CD14-positive monocyte (primary cell): ENCODE data around the gene MRTFA. TPM values are rescaled to one million over a fixed set of nuclear protein-coding genes. Genes with fewer than 3 reads are reported as not detected.

Experiments used
- DNase-seq, 3 donors: peaks; one replicate each; pipeline ENCODE4 v3.0.0-alpha.2; 2011 to 2022
- H2AFZ ChIP-seq: 2 replicates; pipeline ENCODE4 v1.6.0; 2012; ENCODE audit warnings: mild to moderate bottlenecking, low read depth, low read length, inconsistent platforms; ENCODE audit not compliant: insufficient read depth, poor library complexity, severe bottlenecking
- H3K27ac ChIP-seq, 2 donors: 1 replicate in 1 of 2; 2 replicates in 1 of 2; pipeline ENCODE4 v1.5.1; 2012 to 2013; ENCODE audit warnings: low read length in 2 of 2, control low read depth in 1 of 2, inconsistent platforms in 1 of 2, low read depth in 1 of 2, mild to moderate bottlenecking in 1 of 2
- H3K27me3 ChIP-seq, 2 donors: one replicate each; pipeline versions ENCODE4 v1.6.0 to v1.6.1; 2011 to 2013; ENCODE audit warnings: low read length in 2 of 2; ENCODE audit not compliant: control insufficient read depth in 2 of 2, insufficient read depth in 2 of 2
- H3K36me3 ChIP-seq, 2 donors: replicated peaks in 1 of 2; 1 replicate in 1 of 2; 2 replicates in 1 of 2; pipeline versions ENCODE4 v1.5.1 to v1.6.1; 2012 to 2013; ENCODE audit warnings: low read length in 2 of 2, control low read depth in 1 of 2, inconsistent platforms in 1 of 2, mild to moderate bottlenecking in 1 of 2; ENCODE audit not compliant: insufficient read depth in 2 of 2, control insufficient read depth in 1 of 2
- H3K4me1 ChIP-seq, 2 donors: 1 replicate in 1 of 2; 2 replicates in 1 of 2; pipeline versions ENCODE4 v1.5.1 to v1.6.1; 2012 to 2013; ENCODE audit warnings: low read length in 2 of 2, control low read depth in 1 of 2, inconsistent platforms in 1 of 2, mild to moderate bottlenecking in 1 of 2, moderate library complexity in 1 of 2; ENCODE audit not compliant: insufficient read depth in 2 of 2, control insufficient read depth in 1 of 2
- H3K4me2 ChIP-seq: replicated peaks from 2 replicates; pipeline ENCODE3; 2012; ENCODE audit warnings: low read length, moderate library complexity, mild to moderate bottlenecking; ENCODE audit not compliant: poor library complexity, severe bottlenecking; ENCODE audit errors: extremely low read depth
- H3K4me3 ChIP-seq, 3 experiments: fragments of 200-600 bp in 1 of 3; sonication (generic) in 1 of 3; replicated peaks in 1 of 3; 1 replicate in 2 of 3; 2 replicates in 1 of 3; pipeline ENCODE4 v1.5.1; 2011 to 2013; ENCODE audit warnings: low read length in 3 of 3, mild to moderate bottlenecking in 3 of 3, control low read depth in 2 of 3, low read depth in 2 of 3, inconsistent platforms in 1 of 3, moderate library complexity in 1 of 3
- H3K79me2 ChIP-seq: 2 replicates; pipeline ENCODE4 v1.6.0; 2012; ENCODE audit warnings: mild to moderate bottlenecking, control low read depth, inconsistent platforms, low read length, moderate library complexity; ENCODE audit not compliant: insufficient read depth
- H3K9ac ChIP-seq: 2 replicates; pipeline ENCODE4 v1.6.0; 2017; ENCODE audit warnings: low read length, mild to moderate bottlenecking; ENCODE audit not compliant: insufficient read depth, poor library complexity, severe bottlenecking
- H3K9me3 ChIP-seq, 2 donors: replicated peaks in 1 of 2; 1 replicate in 1 of 2; 2 replicates in 1 of 2; pipeline versions ENCODE4 v1.5.1 to v1.6.1; 2012 to 2013; ENCODE audit warnings: low read length in 2 of 2, control low read depth in 1 of 2; ENCODE audit not compliant: control insufficient read depth in 1 of 2, insufficient read depth in 1 of 2
- H4K20me1 ChIP-seq: 2 replicates; pipeline ENCODE4 v1.6.0; 2012; ENCODE audit warnings: mild to moderate bottlenecking, low read length, control low read depth, moderate library complexity; ENCODE audit not compliant: insufficient read depth
- H3K27ac Mint-ChIP-seq, 7 donors: one replicate each; pipeline ENCODE4 v1.8.0; 2020; ENCODE audit warnings: mild to moderate bottlenecking in 7 of 7, mixed read lengths in 7 of 7, moderate library complexity in 6 of 7, inconsistent platforms in 2 of 7
- H3K27me3 Mint-ChIP-seq, 3 donors: one replicate each; pipeline ENCODE4 v1.8.0; 2021 to 2022; ENCODE audit warnings: low read depth in 3 of 3, mild to moderate bottlenecking in 3 of 3, mixed read lengths in 3 of 3, moderate library complexity in 3 of 3, inconsistent platforms in 1 of 3
- H3K36me3 Mint-ChIP-seq, 2 donors: one replicate each; pipeline ENCODE4 v1.8.0; 2020; ENCODE audit warnings: mixed read lengths in 2 of 2, inconsistent platforms in 1 of 2, mild to moderate bottlenecking in 1 of 2
- H3K4me1 Mint-ChIP-seq: one replicate; pipeline ENCODE4 v1.8.0; 2020; ENCODE audit warnings: mild to moderate bottlenecking, mixed read lengths
- H3K4me3 Mint-ChIP-seq, 2 donors: one replicate each; pipeline ENCODE4 v1.8.0; 2020; ENCODE audit warnings: mild to moderate bottlenecking in 2 of 2, mixed read lengths in 2 of 2, moderate library complexity in 1 of 2
- H3K9me3 Mint-ChIP-seq, 7 donors: one replicate each; pipeline ENCODE4 v1.8.0; 2020 to 2022; ENCODE audit warnings: mixed read lengths in 7 of 7, mild to moderate bottlenecking in 6 of 7, moderate library complexity in 6 of 7, inconsistent platforms in 2 of 7
- CTCF ChIP-seq: fragments of 200-600 bp; IDR thresholded peaks from one replicate; pipeline ENCODE4 v1.8.0; 2022; ENCODE audit warnings: antibody characterized with exemption, mild to moderate bottlenecking
- WGBS: methylation state at CpG from one replicate; pipeline ENCODE4 v1.1.5; 2013; ENCODE audit warnings: missing lambda C conversion rate; ENCODE audit not compliant: insufficient coverage; 5-methylcytosine and 5-hydroxymethylcytosine counted together
- intact Hi-C, 2 donors: fragments of 100-400 bp; cut with micrococcal nuclease; formaldehyde crosslinking; loops; one replicate each; pipeline versions ENCODE4 v1.15.0 to v1.15.1; 2023
- polyA plus RNA-seq, 3 donors: library from polyadenylated mRNA; depleted of rRNA in 1 of 3; unstranded in 2 of 3; stranded (reverse) in 1 of 3; fragments of 300-500 nt in 2 of 3; fragments of >200 nt in 1 of 3; fragmentation: Illumina TruSeq in 2 of 3; gene quantifications; 1 replicate in 2 of 3; 2 replicates in 1 of 3; pipeline ENCODE4 v1.2.3, GENCODE V29; 2012 to 2021

The MRTFA gene
- polyA plus RNA-seq, 3 donors, result 14.1 to 33.8 (median 18.9) TPM

DNA sequence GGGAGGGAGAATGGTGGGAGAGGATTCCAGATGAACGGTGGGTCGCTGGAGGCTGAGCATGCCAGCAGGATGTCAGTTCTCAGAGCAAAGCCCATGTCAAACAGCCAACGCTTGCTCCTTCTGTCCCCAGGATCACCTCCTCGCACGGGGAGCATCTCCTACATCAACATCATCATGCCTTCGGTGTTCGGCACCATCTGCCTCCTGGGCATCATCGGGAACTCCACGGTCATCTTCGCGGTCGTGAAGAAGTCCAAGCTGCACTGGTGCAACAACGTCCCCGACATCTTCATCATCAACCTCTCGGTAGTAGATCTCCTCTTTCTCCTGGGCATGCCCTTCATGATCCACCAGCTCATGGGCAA is 44.3 kb upstream of the MRTFA start:
- Mint-ChIP-seq H3K4me1 (peaks cover 14% of the 10 kb centered on the region), H3K27me3 (peaks cover 29 to 31% (median 30%) of the 10 kb centered on the region in 3 donors), H3K4me3 (peak overlapping the region in 1 of 2 donors; percentile 17), H3K36me3 (no peaks in the 10 kb centered on the region), H3K27ac (peak overlapping the region in 3 of 7 donors; percentile 3 to 42 (median 19)), H3K9me3 (no peaks in the 10 kb centered on the region)
- Histone ChIP-seq H3K4me1 (peaks cover 4 to 8% of the 10 kb centered on the region in 2 donors), H3K27ac (no peak overlapping the region), H3K4me3 (no peak overlapping the region), H3K9me3 (no peaks in the 10 kb centered on the region), H3K79me2 (no peaks in the 10 kb centered on the region), H4K20me1 (no peaks in the 10 kb centered on the region), H2AFZ (no peak overlapping the region), H3K36me3 (no peaks in the 10 kb centered on the region), H3K9ac (no peak overlapping the region), H3K4me2 (no peak overlapping the region), H3K27me3 (peaks cover 9 to 20% of the 10 kb centered on the region in 2 donors)
- no peak for DNase-seq
- intact Hi-C loops, result no loop called here
- no peak for TF ChIP-seq CTCF
- WGBS, result 94% methylated on average over 12 of the region's 15 CpGs

GRCh38 chr22:40679964-40680818 is 43.7 kb upstream of the MRTFA start:
- Mint-ChIP-seq H3K9me3 (no peaks in the 10 kb centered on the region), H3K4me3 (peak overlapping the region in 1 of 2 donors; percentile 56), H3K27me3 (peaks cover 29 to 31% (median 30%) of the 10 kb centered on the region in 3 donors), H3K4me1 (peaks cover 14% of the 10 kb centered on the region), H3K36me3 (no peaks in the 10 kb centered on the region), H3K27ac (peak overlapping the region in 3 of 7 donors; percentile 3 to 39 (median 19))
- H3K79me2 ChIP-seq, result no peaks in the 10 kb centered on the region
- WGBS, result 36% methylated on average over 8 of the region's 9 CpGs
- no peak overlapping the region for H3K4me2 ChIP-seq
- H3K9ac ChIP-seq, result no peak overlapping the region
- intact Hi-C loops, result no loop called here
- H4K20me1 ChIP-seq, result no peaks in the 10 kb centered on the region
- DNase-seq, result no peak
- H3K4me3 ChIP-seq, result no peak overlapping the region
- no peak for TF ChIP-seq CTCF
- H3K9me3 ChIP-seq, result no peaks in the 10 kb centered on the region
- H3K4me1 ChIP-seq, result peaks cover 4 to 8% of the 10 kb centered on the region in 2 donors
- H3K27ac ChIP-seq, result no peak overlapping the region
- no peak overlapping the region for H2AFZ ChIP-seq
- H3K36me3 ChIP-seq, result no peaks in the 10 kb centered on the region
- peaks cover 9 to 20% of the 10 kb centered on the region in 2 donors for H3K27me3 ChIP-seq
